Transverse colon (tissue), 4 donors: ENCODE measurements around the gene TMEM17. TPM values are rescaled to one million over a fixed set of nuclear protein-coding genes. Genes with fewer than 3 reads are reported as not detected.

Experiments used
- DNase-seq: peaks from one replicate; pipeline ENCODE4 v3.0.0-alpha.2; 2019
- H3K27ac ChIP-seq, 4 donors: fragments of 200-600 bp; sonication (generic); 2 replicates each; pipeline ENCODE4 v1.5.1; 2016 to 2018; ENCODE audit warnings: inconsistent platforms in 4 of 4
- H3K27me3 ChIP-seq: fragments of 200-600 bp; sonication (generic); 2 replicates; pipeline ENCODE4 v1.5.1; 2017; ENCODE audit warnings: inconsistent platforms
- H3K36me3 ChIP-seq, 4 donors: fragments of 200-600 bp; sonication (generic); 2 replicates each; pipeline ENCODE4 v1.5.1; 2017 to 2019; ENCODE audit warnings: inconsistent platforms in 4 of 4
- H3K4me1 ChIP-seq, 4 donors: fragments of 200-600 bp; sonication (generic); 2 replicates each; pipeline ENCODE4 v1.5.1; 2017 to 2020; ENCODE audit warnings: inconsistent platforms in 4 of 4
- H3K4me3 ChIP-seq, 4 donors: fragments of 200-600 bp; sonication (generic); 1 replicate in 1 of 4; 2 replicates in 3 of 4; pipeline versions ENCODE4 v1.5.1 to v1.6.1; 2017 to 2019; ENCODE audit warnings: inconsistent platforms in 4 of 4
- H3K9me3 ChIP-seq, 2 donors: fragments of 200-600 bp; sonication (generic); 2 replicates each; pipeline ENCODE4 v1.5.1; 2017 to 2019; ENCODE audit warnings: inconsistent platforms in 2 of 2
- CTCF ChIP-seq, 5 experiments: fragments of 200-600 bp in 3 of 5; fragments of 450-650 bp in 2 of 5; sonication (generic) in 3 of 5; IDR thresholded peaks; 1 replicate in 2 of 5; 2 replicates in 3 of 5; pipeline ENCODE4 v1.5.1; 2016 to 2017; ENCODE audit warnings: antibody characterized with exemption in 5 of 5, inconsistent platforms in 3 of 5, mild to moderate bottlenecking in 2 of 5, moderate library complexity in 1 of 5
- EP300 ChIP-seq: sonication (generic); formaldehyde crosslinking; IDR thresholded peaks from one replicate; pipeline ENCODE4 v1.6.1; 2017; ENCODE audit warnings: antibody characterized with exemption, low read depth
- POLR2A ChIP-seq: fragments of 450-650 bp; IDR thresholded peaks from one replicate; pipeline ENCODE4 v1.6.1; 2016; ENCODE audit warnings: antibody characterized with exemption, mild to moderate bottlenecking, moderate library complexity
- POLR2AphosphoS5 ChIP-seq, 3 donors: sonication (generic); formaldehyde crosslinking; IDR thresholded peaks; one replicate each; pipeline ENCODE4 v1.6.1; 2016; ENCODE audit warnings: antibody characterized with exemption in 3 of 3
- WGBS, 2 donors: methylation state at CpG; one replicate each; pipeline ENCODE4 v1.1.5; 2018; ENCODE audit warnings: low coverage in 1 of 2; 5-methylcytosine and 5-hydroxymethylcytosine counted together
- in situ Hi-C, 4 donors: fragments of 200-750 bp; cut with MboI; loops; one replicate each; pipeline versions ENCODE4 v1.15.0 to v1.15.1; 2017; ENCODE audit warnings: low sequenced_read_pairs in 3 of 4, low pct_ligation_motif_present in 1 of 4, low pct_unique_long_range_greater_than_20kb in 1 of 4
- intact Hi-C: fragments of 100-400 bp; cut with DNase I; formaldehyde crosslinking; loops from one replicate; pipeline ENCODE4 v1.15.1; 2023; ENCODE audit warnings: low total_unique reads
- total RNA-seq, 4 donors: library from RNA; depleted of rRNA; stranded (reverse); fragments of >200 nt; gene quantifications; one replicate each; pipeline ENCODE4 v1.1.0, GENCODE V29; 2016

Gene TMEM17
- total RNA-seq, 4 donors from 2014 or later: 0.96 to 1.4 TPM; not detected in 2

DNA sequence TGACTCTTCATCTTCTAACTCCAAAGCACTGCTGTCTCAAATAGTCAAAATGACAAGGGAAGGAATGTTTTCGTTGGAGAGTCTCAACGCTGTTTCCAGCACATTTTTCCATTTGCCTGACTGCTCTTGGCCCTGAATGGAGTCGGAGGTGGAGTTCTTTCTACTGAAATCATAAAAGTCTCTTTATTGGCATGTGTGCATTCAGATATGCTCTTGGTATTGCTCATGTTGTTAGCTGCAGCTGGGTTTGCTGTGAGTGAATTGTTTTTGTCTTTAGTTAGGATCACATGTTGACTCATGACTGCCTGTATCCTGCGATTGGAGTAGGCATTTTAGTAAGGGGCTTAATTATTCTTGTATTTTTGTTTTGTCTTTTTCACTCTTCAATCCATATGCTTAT lies 16.8 kb downstream of the TMEM17 start:
- intact Hi-C loops (no loop called here), in situ Hi-C loops (no loop called here)
- TF ChIP-seq CTCF (IDR thresholded peaks at IDR 0.05) (no peak), EP300 (no peak), POLR2A (no peak), POLR2AphosphoS5 (IDR thresholded peaks at IDR 0.05) (no peak)
- H3K27ac ChIP-seq: no peak overlapping the region
- H3K27me3 ChIP-seq: no peaks in the 10 kb centered on the region
- H3K4me3 ChIP-seq: no peak overlapping the region
- H3K36me3 ChIP-seq: no peaks in the 10 kb centered on the region
- DNase-seq: no peak
- peaks cover 3 to 19% (median 7%) of the 10 kb centered on the region in 4 donors for H3K4me1 ChIP-seq
- H3K9me3 ChIP-seq: no peaks in the 10 kb centered on the region
- 33 to 39% methylated on average over 4 of the region's 4 CpGs for WGBS, 2 donors

- DNase-seq: no peak
These were observed 19.6 kb downstream of the TMEM17 start for GRCh38 chr2:62486439-62486765.

GRCh38 chr2:62485761-62486438 lies 20.1 kb downstream of the TMEM17 start:
- WGBS, 2 donors: 46 to 60% methylated on average over 5 of the region's 5 CpGs
- in situ Hi-C loops (no loop called here), intact Hi-C loops (no loop called here)
- Histone ChIP-seq H3K4me1 (peaks cover 3 to 19% (median 7%) of the 10 kb centered on the region in 4 donors), H3K36me3 (no peaks in the 10 kb centered on the region), H3K27ac (peak overlapping the region in 3 of 4 donors; percentile 1 to 25 (median 5)), H3K9me3 (no peaks in the 10 kb centered on the region), H3K4me3 (no peak overlapping the region), H3K27me3 (no peaks in the 10 kb centered on the region)
- no peak for DNase-seq
- no peak for TF ChIP-seq EP300
- TF ChIP-seq CTCF (IDR thresholded peaks at IDR 0.05): no peak
- TF ChIP-seq POLR2AphosphoS5 (IDR thresholded peaks at IDR 0.05): no peak
- TF ChIP-seq POLR2A: no peak

More at GRCh38 chr2:62486439-62486765, 19.6 kb downstream of the TMEM17 start:
- no peaks in the 10 kb centered on the region for H3K9me3 ChIP-seq
- H3K4me1 ChIP-seq: peaks cover 3 to 19% (median 7%) of the 10 kb centered on the region in 4 donors
- H3K27me3 ChIP-seq: no peaks in the 10 kb centered on the region
- H3K4me3 ChIP-seq: no peak overlapping the region
- intact Hi-C loops (no loop called here), in situ Hi-C loops (no loop called here)
- TF ChIP-seq POLR2AphosphoS5 (IDR thresholded peaks at IDR 0.05) (no peak), EP300 (no peak), CTCF (IDR thresholded peaks at IDR 0.05) (no peak), POLR2A (no peak)
- H3K36me3 ChIP-seq: no peaks in the 10 kb centered on the region
- H3K27ac ChIP-seq: peak overlapping the region in 3 of 4 donors; percentile 1 to 25 (median 5)
- WGBS, 2 donors: 74% methylated on average over 1 of the region's 1 CpG; no CpG with 5 or more reads in 1 of the 2 donors

- peaks cover 2 to 21% (median 6%) of the 10 kb centered on the region in 4 donors for H3K4me1 ChIP-seq
- H3K27ac ChIP-seq: no peak overlapping the region
- TF ChIP-seq EP300: no peak
- no peak for TF ChIP-seq POLR2AphosphoS5 (IDR thresholded peaks at IDR 0.05)
- TF ChIP-seq POLR2A: no peak
- TF ChIP-seq CTCF (IDR thresholded peaks at IDR 0.05): no peak
- no peaks in the 10 kb centered on the region for H3K9me3 ChIP-seq
- no peak overlapping the region for H3K4me3 ChIP-seq
- intact Hi-C loops: no loop called here
- no peaks in the 10 kb centered on the region for H3K36me3 ChIP-seq
- in situ Hi-C loops: no loop called here
- no peak for DNase-seq
- WGBS, 2 donors: 85 to 92% methylated on average over 5 to 6 of the region's 6 CpGs
- H3K27me3 ChIP-seq: no peaks in the 10 kb centered on the region
These were observed 23.2 kb downstream of the TMEM17 start for GRCh38 chr2:62482558-62483352.
